22Rv1 (cell line): ENCODE data around the gene MTAP.

Experiments used
- CTCF ChIP-seq: fragments of 450-650 bp; IDR thresholded peaks from 2 replicates; pipeline ENCODE4 v1.5.1; 2017; ENCODE audit warnings: mild to moderate bottlenecking
- ZFX ChIP-seq: fragments of 450-650 bp; IDR thresholded peaks from 2 replicates; pipeline ENCODE4 v1.6.1; 2017; ENCODE audit warnings: antibody characterized with exemption, borderline replicate concordance

DNA sequence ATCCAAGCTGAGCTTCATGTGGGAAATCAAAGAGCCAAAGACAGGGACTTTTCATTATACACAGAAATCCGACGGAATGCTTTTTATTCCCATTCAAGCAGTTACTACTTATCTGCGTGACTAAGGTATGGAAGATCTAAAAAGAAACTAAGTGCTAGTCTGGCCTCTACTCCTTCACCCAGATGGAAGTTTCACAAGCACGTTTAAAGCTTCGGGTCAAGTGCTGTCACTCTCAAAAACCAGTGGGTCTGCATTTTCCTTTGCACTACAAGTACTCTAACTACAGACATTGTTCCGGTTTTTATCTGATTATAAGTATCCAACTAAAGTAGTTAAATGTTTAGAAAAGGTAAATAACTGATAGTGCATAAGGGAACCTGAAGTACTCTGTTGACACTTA, 13.7 kb upstream of the MTAP start:
- TF ChIP-seq CTCF (no peak), ZFX (no peak)
